HPDE6-E6E7 (cell line): ENCODE results near the gene CYTH3.
"Not testable (repeated sequence)": the region's sequence is repeated elsewhere in the genome, so short reads cannot be mapped to it uniquely, and the experiment has no call there.

ENCODE experiments used
- DNase-seq: peaks from one replicate; pipeline ENCODE4 v3.0.0; 2011; ENCODE audit warnings: missing footprints; ENCODE audit errors: extremely low spot score

Gene CYTH3

GRCh38 chr7:6283391-6284054 is 11.1 kb upstream of the CYTH3 start:
- not testable (repeated sequence) for DNase-seq

GRCh38 chr7:6279937-6280336 is 7.5 kb upstream of the CYTH3 start:
- no peak for DNase-seq

GRCh38 chr7:6279341-6279740 is 6.9 kb upstream of the CYTH3 start:
- DNase-seq, result no peak

- DNase-seq, result no peak
Observed at GRCh38 chr7:6278749-6279310, 6.4 kb upstream of the CYTH3 start.

GRCh38 chr7:6277476-6277875 is 5.1 kb upstream of the CYTH3 start:
- no peak for DNase-seq

- no peak for DNase-seq
Observed at GRCh38 chr7:6276911-6277408, 4.5 kb upstream of the CYTH3 start.

- DNase-seq, result no peak
Observed at GRCh38 chr7:6274743-6275142, 2.3 kb upstream of the CYTH3 start.

GRCh38 chr7:6273917-6274630 is 1.6 kb upstream of the CYTH3 start:
- no peak for DNase-seq

- DNase-seq, result no peak
Observed at GRCh38 chr7:6273380-6273837, 985 bp upstream of the CYTH3 start.

- DNase-seq, result no peak
Observed at GRCh38 chr7:6271694-6272440, 557 bp downstream of the CYTH3 start.

GRCh38 chr7:6271060-6271658 is 1.3 kb downstream of the CYTH3 start:
- peak; percentile 66 for DNase-seq

- DNase-seq, result no peak
Observed at GRCh38 chr7:6269527-6269926, 2.9 kb downstream of the CYTH3 start.

- DNase-seq, result no peak
Observed at GRCh38 chr7:6268907-6269306, 3.5 kb downstream of the CYTH3 start.

- DNase-seq, result no peak
Observed at GRCh38 chr7:6268023-6268900, 4.2 kb downstream of the CYTH3 start.

GRCh38 chr7:6266699-6267098 is 5.7 kb downstream of the CYTH3 start:
- DNase-seq, result no peak

- no peak for DNase-seq
Observed at GRCh38 chr7:6262221-6262620, 10.2 kb downstream of the CYTH3 start.

- no peak for DNase-seq
Observed at GRCh38 chr7:6261699-6262098, 10.7 kb downstream of the CYTH3 start.

- no peak for DNase-seq
Observed at GRCh38 chr7:6260291-6261187, 11.9 kb downstream of the CYTH3 start.

- DNase-seq, result no peak
Observed at GRCh38 chr7:6259257-6259656, 13.2 kb downstream of the CYTH3 start.
